ENCODE results near the gene AFAP1L1. TPM values are rescaled to one million over a fixed set of nuclear protein-coding genes. Genes with fewer than 3 reads are reported as not detected.

Gene AFAP1L1
- total and polyA plus RNA-seq, 7 experiments from 2014 or later = 0.08 to 1.1 (median 0.49) TPM; not detected in 2

GRCh38 chr5:149242339-149242738 is 29.3 kb upstream of the AFAP1L1 start:
- intact Hi-C loops (cut with micrococcal nuclease) = no loop called here
- H3K27me3 ChIP-seq (ENCODE audit: control insufficient read depth in 2 of 2, insufficient read depth in 2 of 2, low read length in 2 of 2) = no peaks in the 10 kb centered on the region
- H3K4me3 Mint-ChIP-seq = peak overlapping the region in 3 of 10 donors; percentile 26 to 60 (median 47)
- ChIA-PET CTCF (interaction anchor here (1.0 kb wide), 2 partner anchors 22 to 24 kb away, joined by 3 to 4 read pairs; no protein-coding TSS in a partner anchor), POLR2A (no interaction called here)
- H3K4me1 Mint-ChIP-seq = peaks cover 8 to 69% (median 43%) of the 10 kb centered on the region in 7 donors
- H3K27ac ChIP-seq (ENCODE audit: low read depth, low read length) = no peak overlapping the region
- DNase-seq (no peak), ATAC-seq (no peak)
- peaks cover 0 to 16% (median 0%) of the 10 kb centered on the region in 5 donors for H3K27me3 Mint-ChIP-seq
- peaks cover 0 to 8% (median 4%) of the 10 kb centered on the region in 5 donors for H3K36me3 Mint-ChIP-seq
- H3K9me3 ChIP-seq (ENCODE audit: control insufficient read depth in 2 of 3, low read length in 3 of 3) = no peaks in the 10 kb centered on the region
- H3K4me1 ChIP-seq (ENCODE audit: control insufficient read depth in 2 of 2, insufficient read depth in 2 of 2, low read length in 2 of 2) = peaks cover 21 to 39% of the 10 kb centered on the region in 2 donors
- H3K9me3 Mint-ChIP-seq = peaks cover 0 to 6% (median 0%) of the 10 kb centered on the region in 11 donors
- H3K27ac Mint-ChIP-seq = peak overlapping the region; percentile 18 to 96 (median 81)
- H3K4me3 ChIP-seq (ENCODE audit: low read length) = no peak overlapping the region
- no peaks in the 10 kb centered on the region for H3K36me3 ChIP-seq (ENCODE audit: control insufficient read depth in 2 of 3, insufficient read depth in 3 of 3, low read length in 3 of 3)

GRCh38 chr5:149246906-149247305 is 24.8 kb upstream of the AFAP1L1 start:
- Mint-ChIP-seq H3K27me3 (peaks cover 0 to 19% (median 0%) of the 10 kb centered on the region in 5 donors), H3K9me3 (peaks cover 0 to 1% (median 0%) of the 10 kb centered on the region in 11 donors), H3K4me3 (no peak overlapping the region), H3K27ac (no peak overlapping the region), H3K4me1 (peaks cover 2 to 25% (median 12%) of the 10 kb centered on the region in 7 donors), H3K36me3 (peaks cover 0 to 4% (median 0%) of the 10 kb centered on the region in 5 donors)
- H3K27ac ChIP-seq (ENCODE audit: low read depth, low read length) = no peak overlapping the region
- ATAC-seq = no peak
- peaks cover 0 to 4% of the 10 kb centered on the region in 2 donors for H3K4me1 ChIP-seq (ENCODE audit: control insufficient read depth in 2 of 2, insufficient read depth in 2 of 2, low read length in 2 of 2)
- H3K4me3 ChIP-seq (ENCODE audit: low read length) = no peak overlapping the region
- H3K27me3 ChIP-seq (ENCODE audit: control insufficient read depth in 2 of 2, insufficient read depth in 2 of 2, low read length in 2 of 2) = no peaks in the 10 kb centered on the region
- no peaks in the 10 kb centered on the region for H3K36me3 ChIP-seq (ENCODE audit: control insufficient read depth in 2 of 3, insufficient read depth in 3 of 3, low read length in 3 of 3)
- DNase-seq = no peak
- intact Hi-C loops (cut with micrococcal nuclease) = no loop called here
- no peaks in the 10 kb centered on the region for H3K9me3 ChIP-seq (ENCODE audit: control insufficient read depth in 2 of 3, low read length in 3 of 3)
- ChIA-PET CTCF (interaction anchor here (1.2 kb wide), 1 partner anchor 18 kb away, joined by 3 read pairs; no protein-coding TSS in a partner anchor), POLR2A (interaction anchor here (1.0 to 1.2 kb wide), 2 partner anchors 9 to 15 kb away, joined by 3 to 5 read pairs; no protein-coding TSS in a partner anchor)

- no peaks in the 10 kb centered on the region for H3K27me3 ChIP-seq (ENCODE audit: control insufficient read depth in 2 of 2, insufficient read depth in 2 of 2, low read length in 2 of 2)
- no peak overlapping the region for H3K27ac ChIP-seq (ENCODE audit: low read depth, low read length)
- intact Hi-C loops (cut with micrococcal nuclease) = no loop called here
- H3K4me1 ChIP-seq (ENCODE audit: control insufficient read depth in 2 of 2, insufficient read depth in 2 of 2, low read length in 2 of 2) = no peaks in the 10 kb centered on the region
- ATAC-seq = no peak
- H3K4me3 ChIP-seq (ENCODE audit: low read length) = no peak overlapping the region
- ChIA-PET CTCF (interaction anchor here (0.6 to 0.9 kb wide), 2 partner anchors 32 to 106 kb away, joined by 3 read pairs; partner anchors contain the start of gene ABLIM3), POLR2A (interaction anchor here (0.6 to 1.2 kb wide), 2 partner anchors 11 to 21 kb away, joined by 3 to 5 read pairs; no protein-coding TSS in a partner anchor)
- Mint-ChIP-seq H3K27me3 (peaks cover 0 to 19% (median 0%) of the 10 kb centered on the region in 5 donors), H3K36me3 (peaks cover 0 to 4% (median 0%) of the 10 kb centered on the region in 5 donors), H3K4me3 (no peak overlapping the region), H3K9me3 (peaks cover 0 to 1% (median 0%) of the 10 kb centered on the region in 11 donors), H3K27ac (no peak overlapping the region), H3K4me1 (peaks cover 2 to 18% (median 5%) of the 10 kb centered on the region in 7 donors)
- H3K36me3 ChIP-seq (ENCODE audit: control insufficient read depth in 2 of 3, insufficient read depth in 3 of 3, low read length in 3 of 3) = no peaks in the 10 kb centered on the region
- no peaks in the 10 kb centered on the region for H3K9me3 ChIP-seq (ENCODE audit: control insufficient read depth in 2 of 3, low read length in 3 of 3)
- no peak for DNase-seq
These were observed 23.9 kb upstream of the AFAP1L1 start for GRCh38 chr5:149247726-149248125.

GRCh38 chr5:149251546-149251945 is 20.1 kb upstream of the AFAP1L1 start:
- Histone ChIP-seq H3K27ac (ENCODE audit: low read depth, low read length) (no peak overlapping the region), H3K4me1 (ENCODE audit: control insufficient read depth in 2 of 2, insufficient read depth in 2 of 2, low read length in 2 of 2) (no peaks in the 10 kb centered on the region), H3K36me3 (ENCODE audit: control insufficient read depth in 2 of 3, insufficient read depth in 3 of 3, low read length in 3 of 3) (no peaks in the 10 kb centered on the region), H3K4me3 (ENCODE audit: low read length) (no peak overlapping the region), H3K9me3 (ENCODE audit: control insufficient read depth in 2 of 3, low read length in 3 of 3) (no peaks in the 10 kb centered on the region), H3K27me3 (ENCODE audit: control insufficient read depth in 2 of 2, insufficient read depth in 2 of 2, low read length in 2 of 2) (no peaks in the 10 kb centered on the region)
- Mint-ChIP-seq H3K27me3 (peaks cover 0 to 26% (median 0%) of the 10 kb centered on the region in 5 donors), H3K9me3 (peaks cover 0 to 8% (median 0%) of the 10 kb centered on the region in 11 donors), H3K4me3 (no peak overlapping the region), H3K27ac (no peak overlapping the region), H3K36me3 (peaks cover 0 to 4% (median 0%) of the 10 kb centered on the region in 5 donors), H3K4me1 (peaks cover 0 to 14% (median 0%) of the 10 kb centered on the region in 7 donors)
- ATAC-seq (no peak), DNase-seq (no peak)
- intact Hi-C loops (cut with micrococcal nuclease) = no loop called here
- CTCF ChIA-PET = no interaction called here
- POLR2A ChIA-PET = no interaction called here

GRCh38 chr5:149254506-149254905 is 17.2 kb upstream of the AFAP1L1 start:
- POLR2A ChIA-PET = interaction anchor here (0.7 to 0.9 kb wide), 3 partner anchors 14 to 295 kb away, joined by 3 to 5 read pairs (median 4); no protein-coding TSS in a partner anchor
- CTCF ChIA-PET = interaction anchor here (0.7 to 1.8 kb wide), 8 partner anchors 9 to 196 kb away, joined by 3 to 6 read pairs (median 4); no protein-coding TSS in a partner anchor
- Histone ChIP-seq H3K4me1 (ENCODE audit: control insufficient read depth in 2 of 2, insufficient read depth in 2 of 2, low read length in 2 of 2) (no peaks in the 10 kb centered on the region), H3K9me3 (ENCODE audit: control insufficient read depth in 2 of 3, low read length in 3 of 3) (no peaks in the 10 kb centered on the region), H3K36me3 (ENCODE audit: control insufficient read depth in 2 of 3, insufficient read depth in 3 of 3, low read length in 3 of 3) (no peaks in the 10 kb centered on the region), H3K27me3 (ENCODE audit: control insufficient read depth in 2 of 2, insufficient read depth in 2 of 2, low read length in 2 of 2) (no peaks in the 10 kb centered on the region), H3K27ac (ENCODE audit: low read depth, low read length) (no peak overlapping the region), H3K4me3 (ENCODE audit: low read length) (no peak overlapping the region)
- H3K4me1 Mint-ChIP-seq = peaks cover 0 to 14% (median 0%) of the 10 kb centered on the region in 7 donors
- peaks cover 0 to 8% (median 0%) of the 10 kb centered on the region in 11 donors for H3K9me3 Mint-ChIP-seq
- intact Hi-C loops (cut with micrococcal nuclease) = no loop called here
- ATAC-seq (no peak), DNase-seq (peak in 1 of 9 donors; percentile 22)
- H3K36me3 Mint-ChIP-seq = no peaks in the 10 kb centered on the region
- peaks cover 0 to 19% (median 0%) of the 10 kb centered on the region in 5 donors for H3K27me3 Mint-ChIP-seq
- H3K27ac Mint-ChIP-seq = peak overlapping the region in 1 of 9 donors; percentile 56
- no peak overlapping the region for H3K4me3 Mint-ChIP-seq

- Histone ChIP-seq H3K27ac (ENCODE audit: low read depth, low read length) (no peak overlapping the region), H3K36me3 (ENCODE audit: control insufficient read depth in 2 of 3, insufficient read depth in 3 of 3, low read length in 3 of 3) (no peaks in the 10 kb centered on the region), H3K4me1 (ENCODE audit: control insufficient read depth in 2 of 2, insufficient read depth in 2 of 2, low read length in 2 of 2) (no peaks in the 10 kb centered on the region), H3K27me3 (ENCODE audit: control insufficient read depth in 2 of 2, insufficient read depth in 2 of 2, low read length in 2 of 2) (no peaks in the 10 kb centered on the region), H3K9me3 (ENCODE audit: control insufficient read depth in 2 of 3, low read length in 3 of 3) (no peaks in the 10 kb centered on the region), H3K4me3 (ENCODE audit: low read length) (no peak overlapping the region)
- Mint-ChIP-seq H3K36me3 (no peaks in the 10 kb centered on the region), H3K27me3 (peaks cover 0 to 22% (median 3%) of the 10 kb centered on the region in 5 donors), H3K27ac (no peak overlapping the region), H3K9me3 (peaks cover 0 to 8% (median 0%) of the 10 kb centered on the region in 11 donors), H3K4me1 (peaks cover 0 to 14% (median 0%) of the 10 kb centered on the region in 7 donors), H3K4me3 (no peak overlapping the region)
- CTCF ChIA-PET = interaction anchor here (1.6 kb wide), 1 partner anchor 12 kb away, joined by 6 read pairs; no protein-coding TSS in a partner anchor
- POLR2A ChIA-PET = interaction anchor here (0.8 kb wide), 2 partner anchors 15 to 343 kb away, joined by 3 read pairs; no protein-coding TSS in a partner anchor
- DNase-seq = no peak
- intact Hi-C loops (cut with micrococcal nuclease) = no loop called here
- no peak for ATAC-seq
These were observed 15.2 kb upstream of the AFAP1L1 start for GRCh38 chr5:149256451-149256850.

Data from naive thymus-derived CD4-positive, alpha-beta T cell (primary cell).